ENCODE data around the gene ACAA1.
A peak's percentile ranks its signal among the peaks of the same experiment; 100 is the strongest.

Gene ACAA1

GRCh38 chr3:38119821-38120692 lies 16.9 kb downstream of the ACAA1 start:
- TF ChIP-seq, protein P1, sequence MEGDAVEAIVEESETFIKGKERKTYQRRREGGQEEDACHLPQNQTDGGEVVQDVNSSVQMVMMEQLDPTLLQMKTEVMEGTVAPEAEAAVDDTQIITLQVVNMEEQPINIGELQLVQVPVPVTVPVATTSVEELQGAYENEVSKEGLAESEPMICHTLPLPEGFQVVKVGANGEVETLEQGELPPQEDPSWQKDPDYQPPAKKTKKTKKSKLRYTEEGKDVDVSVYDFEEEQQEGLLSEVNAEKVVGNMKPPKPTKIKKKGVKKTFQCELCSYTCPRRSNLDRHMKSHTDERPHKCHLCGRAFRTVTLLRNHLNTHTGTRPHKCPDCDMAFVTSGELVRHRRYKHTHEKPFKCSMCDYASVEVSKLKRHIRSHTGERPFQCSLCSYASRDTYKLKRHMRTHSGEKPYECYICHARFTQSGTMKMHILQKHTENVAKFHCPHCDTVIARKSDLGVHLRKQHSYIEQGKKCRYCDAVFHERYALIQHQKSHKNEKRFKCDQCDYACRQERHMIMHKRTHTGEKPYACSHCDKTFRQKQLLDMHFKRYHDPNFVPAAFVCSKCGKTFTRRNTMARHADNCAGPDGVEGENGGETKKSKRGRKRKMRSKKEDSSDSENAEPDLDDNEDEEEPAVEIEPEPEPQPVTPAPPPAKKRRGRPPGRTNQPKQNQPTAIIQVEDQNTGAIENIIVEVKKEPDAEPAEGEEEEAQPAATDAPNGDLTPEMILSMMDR (IDR thresholded peaks at IDR 0.05), result no peak
- TF ChIP-seq ZFX (IDR thresholded peaks at IDR 0.05; ENCODE audit: borderline replicate concordance), result no peak
- no peak overlapping the region for H3K27ac ChIP-seq

DNA sequence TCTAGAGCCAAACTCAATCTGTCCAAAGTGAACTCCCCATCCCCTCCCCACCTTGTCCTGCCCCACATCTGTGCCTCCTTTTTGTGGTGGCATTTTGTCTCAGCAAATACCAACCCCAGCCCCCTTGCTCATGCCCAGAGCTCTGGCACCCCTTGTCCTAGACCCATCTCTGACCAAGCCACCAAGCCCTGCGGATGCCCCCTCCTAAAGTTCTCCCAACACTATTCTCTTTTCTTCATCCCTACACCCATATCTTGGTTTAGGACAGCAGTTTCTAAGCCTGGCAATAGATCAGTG lies 17.7 kb downstream of the ACAA1 start:
- H3K27ac ChIP-seq, result no peak overlapping the region
- TF ChIP-seq, protein P1 (IDR thresholded peaks at IDR 0.05), result no peak
- TF ChIP-seq ZFX (IDR thresholded peaks at IDR 0.05; ENCODE audit: borderline replicate concordance), result no peak

DNA sequence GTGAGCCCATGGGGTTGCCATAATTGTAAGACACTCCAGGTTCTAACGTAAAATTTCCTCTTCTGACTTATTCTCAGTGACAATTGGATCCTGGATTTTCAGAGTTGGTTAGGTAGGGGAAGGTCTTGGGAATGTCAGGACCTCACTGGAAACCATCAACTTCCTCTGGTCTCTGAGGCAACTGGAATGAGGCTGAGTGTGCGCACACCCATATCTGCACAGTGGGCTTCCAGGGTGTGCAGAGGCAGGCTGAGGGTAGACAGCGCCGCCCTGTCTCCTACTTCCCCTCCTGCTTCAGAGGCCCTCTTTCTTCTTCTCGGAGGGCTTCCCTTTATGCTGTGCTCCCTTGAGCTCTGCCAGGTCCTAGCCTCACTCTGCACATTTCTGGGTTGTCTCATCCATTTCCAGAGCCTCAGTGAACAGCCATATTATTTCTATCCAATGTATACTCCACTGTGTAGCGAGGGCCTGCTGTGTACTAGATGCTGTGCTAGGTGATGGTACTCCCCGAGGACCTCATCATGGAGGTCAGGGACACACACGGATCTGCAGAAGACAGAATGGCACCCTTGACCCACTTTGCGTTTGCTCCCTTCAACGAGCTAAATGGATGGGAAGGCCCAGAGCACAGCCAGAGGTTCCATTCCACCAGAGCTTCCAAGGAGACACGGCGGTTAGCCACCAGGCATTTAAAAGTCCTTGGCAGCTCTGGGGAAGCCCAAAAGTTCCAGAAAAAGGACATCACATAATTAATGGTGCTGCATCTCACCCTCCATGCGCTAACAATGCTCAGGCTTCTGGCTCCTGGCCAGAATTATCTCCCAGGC lies 18.3 kb downstream of the ACAA1 start:
- H3K27ac ChIP-seq, result 0 out of 2 replicates have a peak overlapping the region, but pooled peaks have one; percentile 8
- TF ChIP-seq, protein P1 (IDR thresholded peaks at IDR 0.05), result no peak
- no peak for TF ChIP-seq ZFX (IDR thresholded peaks at IDR 0.05; ENCODE audit: borderline replicate concordance)

DNA sequence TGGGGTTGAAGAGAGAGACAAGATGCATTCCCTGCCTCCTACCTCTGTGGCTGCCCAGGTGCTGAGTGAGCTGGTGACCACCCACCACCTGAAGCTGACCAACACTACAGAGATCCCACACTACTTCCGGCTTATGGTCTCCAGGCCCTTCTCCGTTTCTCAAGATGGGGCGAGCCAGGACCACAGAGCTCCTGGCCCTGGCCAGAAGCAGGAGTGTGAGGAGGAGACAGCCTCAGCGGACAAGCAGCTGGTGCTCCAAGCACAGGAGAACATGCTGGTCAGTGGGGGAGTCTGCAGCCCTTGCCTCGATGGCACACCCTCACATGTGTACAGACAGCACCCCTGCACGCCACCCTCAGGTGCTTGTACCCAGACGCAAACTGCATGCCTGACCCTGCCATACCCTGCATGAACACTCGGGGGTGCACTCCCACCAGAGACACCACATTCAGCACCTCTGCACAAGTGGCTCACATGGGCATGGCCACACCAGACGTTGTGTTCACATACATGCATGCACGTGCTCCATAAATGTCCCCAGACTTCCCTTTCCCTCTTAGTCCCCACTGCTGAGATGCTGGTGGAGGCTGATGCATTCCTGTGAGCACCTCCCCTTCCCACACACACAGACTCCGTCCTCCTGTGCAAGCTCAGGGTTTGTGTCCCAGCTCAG lies 19.0 kb downstream of the ACAA1 start:
- TF ChIP-seq, protein P1 (IDR thresholded peaks at IDR 0.05), result peak; percentile 71
- no peak for TF ChIP-seq ZFX (IDR thresholded peaks at IDR 0.05; ENCODE audit: borderline replicate concordance)

GRCh38 chr3:38117163-38117716 lies 19.7 kb downstream of the ACAA1 start:
- H3K27ac ChIP-seq, result no peak overlapping the region
- no peak for TF ChIP-seq ZFX (IDR thresholded peaks at IDR 0.05; ENCODE audit: borderline replicate concordance)
- TF ChIP-seq, protein P1 (IDR thresholded peaks at IDR 0.05), result no peak

More for the DNA sequence above, 19.0 kb downstream of the ACAA1 start:
- H3K27ac ChIP-seq, result 0 out of 2 replicates have a peak overlapping the region, but pooled peaks have one; percentile 8

DNA sequence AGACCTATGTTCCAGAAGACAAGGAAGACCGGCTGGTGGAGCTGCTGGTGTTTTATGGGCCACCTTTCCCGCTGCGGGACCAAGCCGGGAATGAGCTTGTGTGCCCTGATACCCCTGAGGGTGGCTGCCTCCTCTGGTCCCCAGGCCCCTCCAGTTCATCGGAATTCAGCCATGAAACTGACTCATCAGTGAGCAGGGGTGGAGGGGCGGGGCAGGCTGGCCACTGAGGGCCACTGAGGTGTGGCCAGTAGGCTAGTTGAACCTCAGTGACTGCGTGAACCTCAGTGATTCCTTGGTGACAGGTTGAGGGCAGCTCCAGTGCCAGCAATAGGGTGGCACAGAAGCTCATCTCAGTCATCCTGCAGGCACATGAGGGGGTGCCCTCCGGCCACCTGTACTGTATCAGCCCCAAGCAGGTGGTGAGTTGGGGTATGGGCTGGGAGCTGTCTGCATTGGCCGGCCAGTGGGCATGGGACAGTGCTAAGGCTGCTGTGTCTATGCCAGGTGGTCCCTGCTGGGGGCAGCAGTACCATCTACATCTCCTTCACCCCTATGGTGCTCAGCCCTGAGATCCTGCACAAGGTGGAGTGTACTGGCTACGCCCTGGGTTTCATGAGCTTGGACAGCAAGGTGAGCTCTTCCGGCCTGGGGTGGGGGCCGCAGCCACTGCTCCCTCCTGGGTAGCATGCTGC lies 20.3 kb downstream of the ACAA1 start:
- TF ChIP-seq, protein P1 (IDR thresholded peaks at IDR 0.05), result no peak
- TF ChIP-seq ZFX (IDR thresholded peaks at IDR 0.05; ENCODE audit: borderline replicate concordance), result no peak
- H3K27ac ChIP-seq, result no peak overlapping the region
